Measurements from ENCODE around the gene DHODH. TPM values are rescaled to one million over a fixed set of nuclear protein-coding genes. Genes with fewer than 3 reads are reported as not detected.
A peak's percentile ranks its signal among the peaks of the same experiment; 100 is the strongest.

Gene DHODH
- total and polyA plus RNA-seq, 2 of the 13 experiments (the other 11 are each of a cell fraction or from before 2014, with no cell fraction given), result 10.7 to 16.4 TPM

GRCh38 chr16:72072514-72073342 is 64.2 kb downstream of the DHODH start (continued):
- TF ChIP-seq, protein P1, sequence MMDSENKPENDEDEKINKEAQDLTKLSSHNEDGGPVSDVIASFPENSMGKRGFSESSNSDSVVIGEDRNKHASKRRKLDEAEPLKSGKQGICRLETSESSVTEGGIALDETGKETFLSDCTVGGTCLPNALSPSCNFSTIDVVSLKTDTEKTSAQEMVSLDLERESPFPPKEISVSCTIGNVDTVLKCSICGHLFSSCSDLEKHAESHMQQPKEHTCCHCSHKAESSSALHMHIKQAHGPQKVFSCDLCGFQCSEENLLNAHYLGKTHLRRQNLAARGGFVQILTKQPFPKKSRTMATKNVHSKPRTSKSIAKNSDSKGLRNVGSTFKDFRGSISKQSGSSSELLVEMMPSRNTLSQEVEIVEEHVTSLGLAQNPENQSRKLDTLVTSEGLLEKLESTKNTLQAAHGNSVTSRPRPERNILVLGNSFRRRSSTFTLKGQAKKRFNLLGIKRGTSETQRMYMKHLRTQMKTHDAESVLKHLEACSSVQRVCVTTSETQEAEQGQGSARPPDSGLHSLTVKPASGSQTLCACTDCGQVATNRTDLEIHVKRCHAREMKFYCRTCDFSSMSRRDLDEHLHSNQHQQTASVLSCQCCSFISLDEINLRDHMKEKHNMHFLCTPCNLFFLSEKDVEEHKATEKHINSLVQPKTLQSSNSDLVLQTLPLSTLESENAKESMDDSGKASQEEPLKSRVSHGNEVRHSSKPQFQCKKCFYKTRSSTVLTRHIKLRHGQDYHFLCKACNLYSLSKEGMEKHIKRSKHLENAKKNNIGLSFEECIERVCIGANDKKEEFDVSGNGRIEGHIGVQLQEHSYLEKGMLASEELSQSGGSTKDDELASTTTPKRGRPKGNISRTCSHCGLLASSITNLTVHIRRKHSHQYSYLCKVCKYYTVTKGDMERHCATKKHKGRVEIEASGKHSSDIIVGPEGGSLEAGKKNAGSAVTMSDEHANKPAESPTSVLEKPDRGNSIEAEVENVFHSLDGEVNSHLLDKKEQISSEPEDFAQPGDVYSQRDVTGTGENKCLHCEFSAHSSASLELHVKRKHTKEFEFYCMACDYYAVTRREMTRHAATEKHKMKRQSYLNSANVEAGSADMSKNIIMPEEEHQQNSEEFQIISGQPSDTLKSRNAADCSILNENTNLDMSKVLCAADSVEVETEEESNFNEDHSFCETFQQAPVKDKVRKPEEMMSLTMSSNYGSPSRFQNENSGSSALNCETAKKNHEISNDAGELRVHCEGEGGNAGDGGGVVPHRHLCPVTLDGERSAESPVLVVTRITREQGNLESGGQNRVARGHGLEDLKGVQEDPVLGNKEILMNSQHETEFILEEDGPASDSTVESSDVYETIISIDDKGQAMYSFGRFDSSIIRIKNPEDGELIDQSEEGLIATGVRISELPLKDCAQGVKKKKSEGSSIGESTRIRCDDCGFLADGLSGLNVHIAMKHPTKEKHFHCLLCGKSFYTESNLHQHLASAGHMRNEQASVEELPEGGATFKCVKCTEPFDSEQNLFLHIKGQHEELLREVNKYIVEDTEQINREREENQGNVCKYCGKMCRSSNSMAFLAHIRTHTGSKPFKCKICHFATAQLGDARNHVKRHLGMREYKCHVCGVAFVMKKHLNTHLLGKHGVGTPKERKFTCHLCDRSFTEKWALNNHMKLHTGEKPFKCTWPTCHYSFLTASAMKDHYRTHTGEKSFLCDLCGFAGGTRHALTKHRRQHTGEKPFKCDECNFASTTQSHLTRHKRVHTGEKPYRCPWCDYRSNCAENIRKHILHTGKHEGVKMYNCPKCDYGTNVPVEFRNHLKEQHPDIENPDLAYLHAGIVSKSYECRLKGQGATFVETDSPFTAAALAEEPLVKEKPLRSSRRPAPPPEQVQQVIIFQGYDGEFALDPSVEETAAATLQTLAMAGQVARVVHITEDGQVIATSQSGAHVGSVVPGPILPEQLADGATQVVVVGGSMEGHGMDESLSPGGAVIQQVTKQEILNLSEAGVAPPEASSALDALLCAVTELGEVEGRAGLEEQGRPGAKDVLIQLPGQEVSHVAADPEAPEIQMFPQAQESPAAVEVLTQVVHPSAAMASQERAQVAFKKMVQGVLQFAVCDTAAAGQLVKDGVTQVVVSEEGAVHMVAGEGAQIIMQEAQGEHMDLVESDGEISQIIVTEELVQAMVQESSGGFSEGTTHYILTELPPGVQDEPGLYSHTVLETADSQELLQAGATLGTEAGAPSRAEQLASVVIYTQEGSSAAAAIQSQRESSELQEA (CRISPR knock-in tag; IDR thresholded peaks at IDR 0.05; ENCODE audit: not compliant biosample characterization), result no peak
- TF ChIP-seq ZNF569 (CRISPR knock-in tag; IDR thresholded peaks at IDR 0.05; ENCODE audit: borderline replicate concordance) (no peak), SP5 (CRISPR knock-in tag; IDR thresholded peaks at IDR 0.05; ENCODE audit: borderline replicate concordance, low read depth) (no peak), MIER2 (CRISPR knock-in tag; IDR thresholded peaks at IDR 0.05) (0 out of 2 replicates have a peak, but pooled peaks have one; percentile 11), HNRNPUL1 (IDR thresholded peaks at IDR 0.05; ENCODE audit: low read depth, low read length) (no peak), GATAD2A (CRISPR knock-in tag; IDR thresholded peaks at IDR 0.05) (peak; percentile 91), ZNF572 (CRISPR knock-in tag; IDR thresholded peaks at IDR 0.05) (no peak), FUBP1 (CRISPR knock-in tag; IDR thresholded peaks at IDR 0.05; ENCODE audit: borderline replicate concordance) (no peak), ZFP90 (CRISPR knock-in tag; IDR thresholded peaks at IDR 0.05; ENCODE audit: borderline replicate concordance) (peak; percentile 52; the same call in 1 of the 2 replicates), SCMH1 (CRISPR knock-in tag; IDR thresholded peaks at IDR 0.05; ENCODE audit: borderline replicate concordance) (no peak)
- TF ChIP-seq, protein P2, sequence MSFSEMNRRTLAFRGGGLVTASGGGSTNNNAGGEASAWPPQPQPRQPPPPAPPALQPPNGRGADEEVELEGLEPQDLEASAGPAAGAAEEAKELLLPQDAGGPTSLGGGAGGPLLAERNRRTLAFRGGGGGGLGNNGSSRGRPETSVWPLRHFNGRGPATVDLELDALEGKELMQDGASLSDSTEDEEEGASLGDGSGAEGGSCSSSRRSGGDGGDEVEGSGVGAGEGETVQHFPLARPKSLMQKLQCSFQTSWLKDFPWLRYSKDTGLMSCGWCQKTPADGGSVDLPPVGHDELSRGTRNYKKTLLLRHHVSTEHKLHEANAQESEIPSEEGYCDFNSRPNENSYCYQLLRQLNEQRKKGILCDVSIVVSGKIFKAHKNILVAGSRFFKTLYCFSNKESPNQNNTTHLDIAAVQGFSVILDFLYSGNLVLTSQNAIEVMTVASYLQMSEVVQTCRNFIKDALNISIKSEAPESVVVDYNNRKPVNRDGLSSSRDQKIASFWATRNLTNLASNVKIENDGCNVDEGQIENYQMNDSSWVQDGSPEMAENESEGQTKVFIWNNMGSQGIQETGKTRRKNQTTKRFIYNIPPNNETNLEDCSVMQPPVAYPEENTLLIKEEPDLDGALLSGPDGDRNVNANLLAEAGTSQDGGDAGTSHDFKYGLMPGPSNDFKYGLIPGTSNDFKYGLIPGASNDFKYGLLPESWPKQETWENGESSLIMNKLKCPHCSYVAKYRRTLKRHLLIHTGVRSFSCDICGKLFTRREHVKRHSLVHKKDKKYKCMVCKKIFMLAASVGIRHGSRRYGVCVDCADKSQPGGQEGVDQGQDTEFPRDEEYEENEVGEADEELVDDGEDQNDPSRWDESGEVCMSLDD (CRISPR knock-in tag; IDR thresholded peaks at IDR 0.05; ENCODE audit: borderline replicate concordance), result peak; percentile 5; the same call in 1 of the 2 replicates
- TF ChIP-seq, protein P3, sequence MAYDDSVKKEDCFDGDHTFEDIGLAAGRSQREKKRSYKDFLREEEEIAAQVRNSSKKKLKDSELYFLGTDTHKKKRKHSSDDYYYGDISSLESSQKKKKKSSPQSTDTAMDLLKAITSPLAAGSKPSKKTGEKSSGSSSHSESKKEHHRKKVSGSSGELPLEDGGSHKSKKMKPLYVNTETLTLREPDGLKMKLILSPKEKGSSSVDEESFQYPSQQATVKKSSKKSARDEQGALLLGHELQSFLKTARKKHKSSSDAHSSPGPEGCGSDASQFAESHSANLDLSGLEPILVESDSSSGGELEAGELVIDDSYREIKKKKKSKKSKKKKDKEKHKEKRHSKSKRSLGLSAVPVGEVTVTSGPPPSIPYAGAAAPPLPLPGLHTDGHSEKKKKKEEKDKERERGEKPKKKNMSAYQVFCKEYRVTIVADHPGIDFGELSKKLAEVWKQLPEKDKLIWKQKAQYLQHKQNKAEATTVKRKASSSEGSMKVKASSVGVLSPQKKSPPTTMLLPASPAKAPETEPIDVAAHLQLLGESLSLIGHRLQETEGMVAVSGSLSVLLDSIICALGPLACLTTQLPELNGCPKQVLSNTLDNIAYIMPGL (CRISPR knock-in tag; IDR thresholded peaks at IDR 0.05; ENCODE audit: borderline replicate concordance in 1 of 2, low read depth in 1 of 2), result no peak
